ENCODE results near the gene STMN1. TPM values are rescaled to one million over a fixed set of nuclear protein-coding genes. Genes with fewer than 3 reads are reported as not detected.

The STMN1 gene
- total RNA-seq, 1 donor, result 34.7 TPM

GRCh38 chr1:25874209-25874608 is 32.0 kb downstream of the STMN1 start:
- Histone ChIP-seq H3K4me3 (ENCODE audit: insufficient read depth, low read length) (peak overlapping the region; percentile 80), H2AFZ (ENCODE audit: low read length) (no peak overlapping the region)

GRCh38 chr1:25873120-25873519 is 33.1 kb downstream of the STMN1 start:
- no peaks in the 10 kb centered on the region for H3K9me3 ChIP-seq (ENCODE audit: low read depth, low read length)

More at GRCh38 chr1:25874209-25874608, 32.0 kb downstream of the STMN1 start:
- Histone ChIP-seq H3K27ac (ENCODE audit: low read depth, low read length) (no peak overlapping the region), H3K36me3 (ENCODE audit: insufficient read depth, low read length) (peaks cover 14% of the 10 kb centered on the region), H3K27me3 (ENCODE audit: insufficient read depth, low read length) (no peaks in the 10 kb centered on the region), H3K4me2 (ENCODE audit: insufficient read depth, low read length) (peak overlapping the region; percentile 79), H3K79me2 (ENCODE audit: insufficient read depth, low read length) (peaks cover 32% of the 10 kb centered on the region), H4K20me1 (ENCODE audit: insufficient read depth, low read length) (peaks cover 15% of the 10 kb centered on the region), H3K9me3 (ENCODE audit: low read depth, low read length) (no peaks in the 10 kb centered on the region), H3K4me1 (ENCODE audit: insufficient read depth, low read length) (peaks cover 17% of the 10 kb centered on the region)
- TF ChIP-seq CTCF (IDR thresholded peaks at IDR 0.05; ENCODE audit: extremely low read depth, low read depth, low read length), result no peak
- DNase-seq (ENCODE audit: insufficient read length, low spot score, missing footprints), result no peak

GRCh38 chr1:25872713-25873112 is 33.5 kb downstream of the STMN1 start:
- peaks cover 17% of the 10 kb centered on the region for H3K4me1 ChIP-seq (ENCODE audit: insufficient read depth, low read length)
- no peak overlapping the region for H3K27ac ChIP-seq (ENCODE audit: low read depth, low read length)
- H3K4me3 ChIP-seq (ENCODE audit: insufficient read depth, low read length), result no peak overlapping the region

More at GRCh38 chr1:25873120-25873519, 33.1 kb downstream of the STMN1 start:
- H3K4me3 ChIP-seq (ENCODE audit: insufficient read depth, low read length), result no peak overlapping the region
- H3K27ac ChIP-seq (ENCODE audit: low read depth, low read length), result no peak overlapping the region
- peaks cover 15% of the 10 kb centered on the region for H4K20me1 ChIP-seq (ENCODE audit: insufficient read depth, low read length)
- DNase-seq (ENCODE audit: insufficient read length, low spot score, missing footprints), result no peak
- peaks cover 17% of the 10 kb centered on the region for H3K4me1 ChIP-seq (ENCODE audit: insufficient read depth, low read length)
- TF ChIP-seq CTCF (IDR thresholded peaks at IDR 0.05; ENCODE audit: extremely low read depth, low read depth, low read length), result no peak
- H2AFZ ChIP-seq (ENCODE audit: low read length), result no peak overlapping the region
- peaks cover 19% of the 10 kb centered on the region for H3K36me3 ChIP-seq (ENCODE audit: insufficient read depth, low read length)
- H3K4me2 ChIP-seq (ENCODE audit: insufficient read depth, low read length), result no peak overlapping the region
- H3K79me2 ChIP-seq (ENCODE audit: insufficient read depth, low read length), result peaks cover 32% of the 10 kb centered on the region
- H3K27me3 ChIP-seq (ENCODE audit: insufficient read depth, low read length), result no peaks in the 10 kb centered on the region

More at GRCh38 chr1:25872713-25873112, 33.5 kb downstream of the STMN1 start:
- Histone ChIP-seq H4K20me1 (ENCODE audit: insufficient read depth, low read length) (peaks cover 16% of the 10 kb centered on the region), H3K79me2 (ENCODE audit: insufficient read depth, low read length) (peaks cover 32% of the 10 kb centered on the region), H3K36me3 (ENCODE audit: insufficient read depth, low read length) (peaks cover 23% of the 10 kb centered on the region), H2AFZ (ENCODE audit: low read length) (no peak overlapping the region), H3K9me3 (ENCODE audit: low read depth, low read length) (no peaks in the 10 kb centered on the region), H3K27me3 (ENCODE audit: insufficient read depth, low read length) (no peaks in the 10 kb centered on the region), H3K4me2 (ENCODE audit: insufficient read depth, low read length) (no peak overlapping the region)
- no peak for DNase-seq (ENCODE audit: insufficient read length, low spot score, missing footprints)
- no peak for TF ChIP-seq CTCF (IDR thresholded peaks at IDR 0.05; ENCODE audit: extremely low read depth, low read depth, low read length)

Measured in osteoblast (primary cell).